Upper lobe of left lung (tissue), 6 donors: ENCODE results near the gene SOCS7. TPM values are rescaled to one million over a fixed set of nuclear protein-coding genes. Genes with fewer than 3 reads are reported as not detected.

Experiments
- ATAC-seq, 2 donors: fragments of 200-7000 bp; cut with Tn5 transposase; one replicate each; pipeline ENCODE4 v1.9.1; 2022; ENCODE audit warnings: mild to moderate bottlenecking in 2 of 2, moderate library complexity in 2 of 2; ENCODE audit not compliant: low FRiP score in 2 of 2
- DNase-seq, 2 donors: peaks; one replicate each; pipeline ENCODE4 v3.0.0-alpha.2; 2019 to 2020
- H3K27ac ChIP-seq, 4 donors: fragments of 200-600 bp; sonication (generic); one replicate each; pipeline ENCODE4 v1.5.1; 2016 to 2019
- H3K27me3 ChIP-seq, 4 donors: fragments of 200-600 bp; sonication (generic); one replicate each; pipeline ENCODE4 v1.5.1; 2017 to 2019
- H3K36me3 ChIP-seq, 4 donors: fragments of 200-600 bp; sonication (generic); one replicate each; pipeline ENCODE4 v1.5.1; 2016 to 2019
- H3K4me1 ChIP-seq, 4 donors: fragments of 200-600 bp; sonication (generic); one replicate each; pipeline ENCODE4 v1.5.1; 2018 to 2019
- H3K4me3 ChIP-seq, 4 donors: fragments of 200-600 bp; sonication (generic); one replicate each; pipeline ENCODE4 v1.5.1; 2017 to 2019; ENCODE audit warnings: mild to moderate bottlenecking in 2 of 4, moderate library complexity in 1 of 4
- H3K9me3 ChIP-seq, 4 donors: fragments of 200-600 bp; sonication (generic); one replicate each; pipeline ENCODE4 v1.5.1; 2018 to 2019
- CTCF ChIP-seq, 6 experiments: fragments of 450-650 bp in 4 of 6; fragments of 200-600 bp in 2 of 6; sonication (generic) in 2 of 6; IDR thresholded peaks; one replicate each; pipeline ENCODE4 v1.5.1; 2016 to 2019; ENCODE audit warnings: antibody characterized with exemption in 6 of 6
- EP300 ChIP-seq, 4 donors: sonication (generic); formaldehyde crosslinking; IDR thresholded peaks; one replicate each; pipeline ENCODE4 v1.5.1; 2017; ENCODE audit warnings: antibody characterized with exemption in 4 of 4, control low read depth in 2 of 4
- POLR2A ChIP-seq, 4 donors: fragments of 450-650 bp; IDR thresholded peaks; one replicate each; pipeline ENCODE4 v1.5.1; 2016 to 2017; ENCODE audit warnings: antibody characterized with exemption in 4 of 4, mild to moderate bottlenecking in 2 of 4
- POLR2AphosphoS5 ChIP-seq, 2 donors: sonication (generic); formaldehyde crosslinking; IDR thresholded peaks; one replicate each; pipeline ENCODE4 v1.5.1; 2017; ENCODE audit warnings: antibody characterized with exemption in 2 of 2
- WGBS, 2 donors: methylation state at CpG; one replicate each; pipeline ENCODE4 v1.1.5; 2017 to 2018; 5-methylcytosine and 5-hydroxymethylcytosine counted together
- total RNA-seq, 6 donors: library from RNA; depleted of rRNA in 4 of 6; stranded (reverse); fragments of >200 nt in 4 of 6; gene quantifications; one replicate each; pipeline versions ENCODE4 v1.1.0 to v1.2.1, GENCODE V29; 2016 to 2021
- donor health status: DM: no; HTN: no; CAD: no; lungs with moderate emphysema.
- donor health status: DM: no; HTN: yes; CAD: no; lungs with severe emphysema.

Gene SOCS7
- total RNA-seq, 6 donors from 2014 or later: 17.5 to 40.4 (median 23.3) TPM

DNA sequence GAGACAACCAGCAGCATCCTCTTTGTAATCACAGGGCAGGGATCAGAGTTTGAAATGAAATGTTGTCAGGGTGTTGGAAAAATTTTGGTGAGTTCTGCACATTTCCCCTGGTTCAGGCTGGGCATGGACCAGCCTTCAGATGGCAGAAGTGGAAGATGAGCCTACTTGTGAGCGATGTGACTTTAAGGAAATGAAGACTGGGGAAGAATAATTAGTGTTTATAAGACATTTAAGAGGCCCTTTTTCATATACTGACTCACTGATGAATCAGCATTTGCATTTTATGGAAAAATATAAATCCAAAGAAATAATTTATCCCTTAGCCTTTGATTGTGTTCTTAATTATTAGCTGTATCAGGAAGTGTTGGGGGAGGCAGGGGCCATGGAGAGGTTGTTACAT lies 28.7 kb upstream of the SOCS7 start:
- DNase-seq (no peak), ATAC-seq (no peak)
- Histone ChIP-seq H3K9me3 (no peaks in the 10 kb centered on the region), H3K4me1 (peaks cover 0 to 36% (median 21%) of the 10 kb centered on the region in 4 donors), H3K27me3 (no peaks in the 10 kb centered on the region), H3K36me3 (peaks cover 0 to 31% (median 14%) of the 10 kb centered on the region in 4 donors), H3K4me3 (no peak overlapping the region), H3K27ac (no peak overlapping the region)
- WGBS, 2 donors: 89 to 100% methylated on average over 1 of the region's 1 CpG
- TF ChIP-seq EP300 (IDR thresholded peaks at IDR 0.05) (no peak), POLR2A (IDR thresholded peaks at IDR 0.05) (no peak), POLR2AphosphoS5 (IDR thresholded peaks at IDR 0.05) (no peak), CTCF (IDR thresholded peaks at IDR 0.05) (no peak)

DNA sequence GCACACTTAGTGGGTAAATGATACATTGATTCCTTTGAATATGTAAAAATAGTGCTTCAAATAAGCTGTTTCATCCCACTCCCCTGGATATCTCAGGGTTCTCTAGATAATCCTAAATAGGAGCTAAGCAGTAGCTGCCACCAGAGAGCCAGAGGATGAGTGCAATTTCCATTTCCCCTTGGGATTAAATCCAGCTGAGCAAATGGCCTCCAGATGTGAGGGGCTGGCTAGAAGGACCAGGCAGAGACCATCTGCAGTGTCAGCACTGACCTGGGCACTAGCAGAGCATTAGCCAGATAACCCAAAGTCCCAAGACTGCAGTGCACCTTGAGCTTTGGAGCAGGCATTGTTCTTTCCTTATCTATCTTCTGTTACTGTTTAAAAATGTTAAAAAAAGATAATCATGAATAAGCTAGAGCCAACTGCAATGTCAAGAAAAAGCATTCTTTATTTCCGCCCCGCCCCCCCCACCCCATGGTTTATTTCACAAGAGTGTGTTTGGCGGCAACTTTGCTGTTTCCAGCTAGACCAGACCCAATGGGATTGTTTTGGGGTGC lies 27.4 kb upstream of the SOCS7 start:
- Histone ChIP-seq H3K4me1 (peaks cover 0 to 36% (median 21%) of the 10 kb centered on the region in 4 donors), H3K27me3 (no peaks in the 10 kb centered on the region), H3K27ac (no peak overlapping the region), H3K9me3 (no peaks in the 10 kb centered on the region), H3K36me3 (peaks cover 0 to 31% (median 13%) of the 10 kb centered on the region in 4 donors), H3K4me3 (no peak overlapping the region)
- DNase-seq (no peak), ATAC-seq (no peak)
- 74 to 88% methylated on average over 3 of the region's 3 CpGs for WGBS, 2 donors
- TF ChIP-seq CTCF (IDR thresholded peaks at IDR 0.05): no peak
- no peak for TF ChIP-seq POLR2A (IDR thresholded peaks at IDR 0.05)
- TF ChIP-seq EP300 (IDR thresholded peaks at IDR 0.05): no peak
- TF ChIP-seq POLR2AphosphoS5 (IDR thresholded peaks at IDR 0.05): no peak

GRCh38 chr17:38324772-38325171 lies 26.9 kb upstream of the SOCS7 start:
- no peak overlapping the region for H3K4me3 ChIP-seq
- peaks cover 0 to 27% (median 11%) of the 10 kb centered on the region in 4 donors for H3K36me3 ChIP-seq
- H3K9me3 ChIP-seq: no peaks in the 10 kb centered on the region
- no peaks in the 10 kb centered on the region for H3K27me3 ChIP-seq
- WGBS, 2 donors: 89 to 96% methylated on average over 2 of the region's 2 CpGs
- DNase-seq: no peak
- no peak for ATAC-seq
- peaks cover 0 to 36% (median 19%) of the 10 kb centered on the region in 4 donors for H3K4me1 ChIP-seq
- no peak overlapping the region for H3K27ac ChIP-seq
- TF ChIP-seq EP300 (IDR thresholded peaks at IDR 0.05): no peak
- no peak for TF ChIP-seq POLR2AphosphoS5 (IDR thresholded peaks at IDR 0.05)
- TF ChIP-seq CTCF (IDR thresholded peaks at IDR 0.05): no peak
- no peak for TF ChIP-seq POLR2A (IDR thresholded peaks at IDR 0.05)

DNA sequence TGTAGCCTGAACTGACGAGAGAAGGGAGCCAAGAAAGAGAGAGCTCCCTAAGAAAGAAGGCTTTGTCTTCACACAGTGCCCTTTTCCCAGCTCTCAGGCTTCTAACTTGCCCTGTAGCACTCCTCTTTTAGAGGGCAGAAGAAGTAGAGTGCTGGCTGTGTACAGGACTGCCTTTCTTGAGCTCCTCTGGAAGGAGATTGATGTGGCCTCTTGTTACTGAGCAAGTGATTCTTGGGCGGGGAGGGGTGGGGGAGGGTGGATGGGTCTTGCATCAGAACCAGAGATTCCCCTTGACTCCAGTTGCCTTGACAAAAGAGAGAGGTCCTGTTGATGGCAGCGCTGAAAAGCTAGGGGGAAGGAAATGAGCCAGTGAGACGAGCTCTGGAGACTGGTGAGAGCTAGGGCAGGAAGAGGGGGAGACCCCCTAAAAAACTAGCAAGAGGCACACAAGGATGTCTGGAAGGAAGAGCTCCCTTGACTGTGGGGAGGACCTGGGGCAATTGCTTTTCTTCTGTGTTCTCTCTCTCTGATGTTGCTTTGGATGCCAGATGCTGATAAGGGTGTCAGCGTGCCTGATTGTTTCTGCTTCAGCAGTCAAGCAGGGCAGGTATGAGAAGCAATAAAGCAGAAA lies 26.3 kb upstream of the SOCS7 start:
- Histone ChIP-seq H3K36me3 (peaks cover 0 to 27% (median 8%) of the 10 kb centered on the region in 4 donors), H3K4me3 (no peak overlapping the region), H3K27me3 (no peaks in the 10 kb centered on the region), H3K4me1 (peaks cover 0 to 32% (median 19%) of the 10 kb centered on the region in 4 donors), H3K27ac (no peak overlapping the region), H3K9me3 (no peaks in the 10 kb centered on the region)
- 47% methylated on average over 5 of the region's 5 CpGs for WGBS, 2 donors
- TF ChIP-seq CTCF (IDR thresholded peaks at IDR 0.05) (no peak), POLR2AphosphoS5 (IDR thresholded peaks at IDR 0.05) (no peak), EP300 (IDR thresholded peaks at IDR 0.05) (no peak), POLR2A (IDR thresholded peaks at IDR 0.05) (no peak)
- ATAC-seq (no peak), DNase-seq (no peak)
